GM12865 (cell line): ENCODE results near the gene PDE4B.

Experiments
- DNase-seq: peaks from one replicate; pipeline ENCODE4 v3.0.0; 2010; ENCODE audit warnings: low read depth
- H3K4me3 ChIP-seq: 2 replicates; pipeline ENCODE4 v1.5.1; 2011; ENCODE audit warnings: mild to moderate bottlenecking, low read depth, low read length, control low read depth
- TF ChIP-seq, protein P1 (sequence below): IDR thresholded peaks from 2 replicates; pipeline ENCODE4 v1.5.1; 2011; ENCODE audit warnings: low read length, control low read depth, low read depth, inconsistent platforms; ENCODE audit not compliant: insufficient read depth; ENCODE audit errors: missing control alignments

Gene PDE4B

GRCh38 chr1:66246351-66247269 lies 453.9 kb downstream of the PDE4B start:
- TF ChIP-seq, protein P1, sequence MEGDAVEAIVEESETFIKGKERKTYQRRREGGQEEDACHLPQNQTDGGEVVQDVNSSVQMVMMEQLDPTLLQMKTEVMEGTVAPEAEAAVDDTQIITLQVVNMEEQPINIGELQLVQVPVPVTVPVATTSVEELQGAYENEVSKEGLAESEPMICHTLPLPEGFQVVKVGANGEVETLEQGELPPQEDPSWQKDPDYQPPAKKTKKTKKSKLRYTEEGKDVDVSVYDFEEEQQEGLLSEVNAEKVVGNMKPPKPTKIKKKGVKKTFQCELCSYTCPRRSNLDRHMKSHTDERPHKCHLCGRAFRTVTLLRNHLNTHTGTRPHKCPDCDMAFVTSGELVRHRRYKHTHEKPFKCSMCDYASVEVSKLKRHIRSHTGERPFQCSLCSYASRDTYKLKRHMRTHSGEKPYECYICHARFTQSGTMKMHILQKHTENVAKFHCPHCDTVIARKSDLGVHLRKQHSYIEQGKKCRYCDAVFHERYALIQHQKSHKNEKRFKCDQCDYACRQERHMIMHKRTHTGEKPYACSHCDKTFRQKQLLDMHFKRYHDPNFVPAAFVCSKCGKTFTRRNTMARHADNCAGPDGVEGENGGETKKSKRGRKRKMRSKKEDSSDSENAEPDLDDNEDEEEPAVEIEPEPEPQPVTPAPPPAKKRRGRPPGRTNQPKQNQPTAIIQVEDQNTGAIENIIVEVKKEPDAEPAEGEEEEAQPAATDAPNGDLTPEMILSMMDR, result no peak
- no peak for DNase-seq
- peak overlapping the region; percentile 58 for H3K4me3 ChIP-seq

DNA sequence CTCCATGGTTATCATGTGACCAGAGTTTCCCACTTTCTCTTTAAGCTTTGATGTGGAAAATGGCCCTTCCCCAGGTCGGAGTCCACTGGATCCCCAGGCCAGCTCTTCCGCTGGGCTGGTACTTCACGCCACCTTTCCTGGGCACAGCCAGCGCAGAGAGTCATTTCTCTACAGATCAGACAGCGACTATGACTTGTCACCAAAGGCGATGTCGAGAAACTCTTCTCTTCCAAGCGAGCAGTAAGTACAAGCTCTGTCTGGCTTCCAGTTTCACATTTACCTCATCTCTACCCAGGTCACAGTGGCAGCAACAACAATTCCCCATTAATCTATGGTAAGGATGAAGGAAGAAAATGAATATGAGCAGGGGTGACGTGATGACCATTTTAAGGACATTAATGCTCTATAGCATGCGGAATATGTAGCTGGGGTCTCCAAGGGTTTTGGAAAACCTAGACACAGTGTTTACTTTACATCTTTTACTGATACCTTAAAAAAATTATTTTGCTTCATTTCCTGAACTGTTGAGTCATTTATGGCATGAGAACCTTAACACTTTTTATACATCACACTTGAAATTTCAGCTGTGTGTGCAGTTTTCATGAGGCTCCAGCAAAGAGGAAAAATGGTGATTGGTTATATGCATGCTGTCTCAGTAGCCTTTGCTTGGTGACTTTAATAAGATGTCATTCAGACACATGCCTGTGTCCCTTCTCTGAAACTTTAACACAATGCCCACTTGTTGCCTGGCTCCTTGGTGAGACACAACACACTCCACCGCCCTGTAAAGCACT lies 454.9 kb downstream of the PDE4B start:
- H3K4me3 ChIP-seq, result peak overlapping the region; percentile 58
- peak; percentile 78 for DNase-seq
- TF ChIP-seq, protein P1, result no peak

DNA sequence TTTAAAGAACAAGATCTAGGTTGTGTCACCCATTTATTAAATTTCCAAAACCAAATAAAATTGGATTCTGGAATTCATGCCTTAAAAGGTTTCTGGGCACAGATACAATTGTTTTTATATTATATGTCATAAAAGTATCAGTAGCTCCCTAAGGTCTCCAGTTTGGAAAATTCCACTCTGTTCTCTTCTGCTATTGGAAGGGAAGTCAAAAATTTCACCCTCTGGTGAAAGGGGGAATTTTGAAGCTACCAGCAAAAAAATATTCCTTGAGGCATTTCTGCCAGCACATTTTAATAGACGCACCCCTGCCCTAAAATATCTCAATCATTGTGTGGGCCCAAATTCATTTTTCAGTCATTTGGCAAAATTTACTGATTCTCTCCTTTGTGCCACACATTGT lies 455.6 kb downstream of the PDE4B start:
- DNase-seq, result no peak
- TF ChIP-seq, protein P1, result no peak
- H3K4me3 ChIP-seq, result no peak overlapping the region

DNA sequence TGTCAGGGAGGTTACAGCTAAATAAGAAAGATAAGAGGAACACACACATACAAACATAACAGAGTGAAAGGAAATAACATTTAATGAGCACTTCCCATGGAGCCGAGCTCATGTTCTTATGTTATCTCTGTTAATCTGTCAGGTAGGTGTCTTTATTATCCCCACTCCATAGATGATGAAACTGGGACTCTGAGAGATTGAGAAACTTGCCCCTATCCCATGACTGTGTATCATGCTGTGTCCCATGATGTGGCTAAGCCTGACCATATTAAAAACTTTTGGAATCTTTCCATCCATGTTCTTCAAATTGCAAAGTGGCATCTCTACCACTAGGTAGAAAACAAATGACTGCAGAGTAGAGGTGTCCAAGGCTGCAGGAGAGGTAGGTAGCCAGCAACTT lies 456.1 kb downstream of the PDE4B start:
- DNase-seq, result no peak
- TF ChIP-seq, protein P1, result no peak
- H3K4me3 ChIP-seq, result no peak overlapping the region

DNA sequence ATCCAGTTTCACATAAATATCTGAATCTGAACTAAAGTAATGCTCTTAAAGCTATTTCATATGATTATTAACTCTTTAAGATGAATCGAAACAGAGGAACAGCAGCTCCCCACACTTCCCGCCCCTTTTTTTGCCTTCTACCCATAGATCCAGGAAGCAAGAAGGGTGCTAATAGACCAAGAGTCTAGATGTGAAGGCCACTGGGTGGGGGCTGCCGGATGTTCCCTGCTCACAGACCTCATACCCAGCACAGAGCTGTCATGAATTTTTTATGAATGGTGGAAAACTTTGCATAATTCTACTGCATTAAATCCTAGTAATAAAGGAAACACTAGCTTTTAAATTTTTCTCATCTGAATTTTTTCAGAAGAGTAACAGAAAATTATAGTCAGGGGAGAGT lies 457.4 kb downstream of the PDE4B start:
- no peak for DNase-seq
- TF ChIP-seq, protein P1, result no peak
- H3K4me3 ChIP-seq, result no peak overlapping the region

GRCh38 chr1:66250478-66250877 lies 457.8 kb downstream of the PDE4B start:
- no peak overlapping the region for H3K4me3 ChIP-seq
- TF ChIP-seq, protein P1, result no peak
- DNase-seq, result no peak
